ENCODE data around the gene ALDH1L1. TPM values are rescaled to one million over a fixed set of nuclear protein-coding genes. Genes with fewer than 3 reads are reported as not detected.

ALDH1L1 gene
- total RNA-seq, 1 donor from 2014 or later = 7.7 TPM

Small RNA genes within 50 kb of the gene (small RNA-seq; reads per million reads assigned to genes)
- gene RNU1-30P (ENCODE audit: low replicate concordance) = 0.06 reads per million

Other genes with a start within 250 kb of the ALDH1L1 start
- 1.3 TPM for gene ROPN1B, start 211.4 kb downstream of the ALDH1L1 start, total RNA-seq
- 68.9 TPM for gene SLC41A3, start 96.5 kb downstream of the ALDH1L1 start, total RNA-seq
- 12.1 TPM for gene KLF15, start 176.8 kb upstream of the ALDH1L1 start, total RNA-seq
- not detected for gene CFAP100, start 214.3 kb upstream of the ALDH1L1 start, total RNA-seq